KOPT-K1 (cell line): Measurements from ENCODE around the gene PODXL2.

Experiments used
- H3K27ac ChIP-seq: fragments of 200-600 bp; sonication (generic); 2 replicates; pipeline ENCODE4 v1.5.1; 2016; ENCODE audit warnings: antibody characterized with exemption, mild to moderate bottlenecking, low read depth, low read length; ENCODE audit not compliant: poor library complexity, severe bottlenecking
- H3K36me3 ChIP-seq: fragments of 200-600 bp; sonication (generic); 2 replicates; pipeline ENCODE4 v1.5.1; 2017; ENCODE audit warnings: antibody characterized with exemption, mild to moderate bottlenecking, low read length, moderate library complexity; ENCODE audit not compliant: insufficient read depth
- H3K9me3 ChIP-seq: fragments of 200-600 bp; sonication (generic); 2 replicates; pipeline ENCODE4 v1.5.1; 2017; ENCODE audit warnings: antibody characterized with exemption, low read length, mild to moderate bottlenecking; ENCODE audit not compliant: insufficient read depth, poor library complexity, severe bottlenecking

PODXL2 gene

GRCh38 chr3:127689266-127689860, 60.4 kb downstream of the PODXL2 start:
- Histone ChIP-seq H3K36me3 (no peaks in the 10 kb centered on the region), H3K27ac (no peak overlapping the region), H3K9me3 (no peaks in the 10 kb centered on the region)

GRCh38 chr3:127690106-127690505, 61.1 kb downstream of the PODXL2 start:
- Histone ChIP-seq H3K9me3 (no peaks in the 10 kb centered on the region), H3K27ac (no peak overlapping the region), H3K36me3 (no peaks in the 10 kb centered on the region)

- Histone ChIP-seq H3K9me3 (no peaks in the 10 kb centered on the region), H3K36me3 (no peaks in the 10 kb centered on the region), H3K27ac (no peak overlapping the region)
Measured at GRCh38 chr3:127690823-127691452, 62.0 kb downstream of the PODXL2 start.

- Histone ChIP-seq H3K36me3 (no peaks in the 10 kb centered on the region), H3K27ac (no peak overlapping the region), H3K9me3 (no peaks in the 10 kb centered on the region)
Measured at GRCh38 chr3:127691489-127691888, 62.5 kb downstream of the PODXL2 start.

- H3K36me3 ChIP-seq, result no peaks in the 10 kb centered on the region
- no peak overlapping the region for H3K27ac ChIP-seq
- H3K9me3 ChIP-seq, result no peaks in the 10 kb centered on the region
Measured at GRCh38 chr3:127691974-127692373, 63.0 kb downstream of the PODXL2 start.

GRCh38 chr3:127692501-127693335, 63.7 kb downstream of the PODXL2 start:
- no peak overlapping the region for H3K27ac ChIP-seq
- no peaks in the 10 kb centered on the region for H3K36me3 ChIP-seq

GRCh38 chr3:127693336-127693843, 64.4 kb downstream of the PODXL2 start:
- H3K9me3 ChIP-seq, result no peaks in the 10 kb centered on the region
- H3K36me3 ChIP-seq, result no peaks in the 10 kb centered on the region
- H3K27ac ChIP-seq, result no peak overlapping the region

More at GRCh38 chr3:127692501-127693335, 63.7 kb downstream of the PODXL2 start:
- no peaks in the 10 kb centered on the region for H3K9me3 ChIP-seq

GRCh38 chr3:127694467-127695215, 65.7 kb downstream of the PODXL2 start:
- no peaks in the 10 kb centered on the region for H3K9me3 ChIP-seq
- H3K36me3 ChIP-seq, result no peaks in the 10 kb centered on the region
- no peak overlapping the region for H3K27ac ChIP-seq

GRCh38 chr3:127697551-127698240, 68.7 kb downstream of the PODXL2 start:
- Histone ChIP-seq H3K9me3 (no peaks in the 10 kb centered on the region), H3K36me3 (no peaks in the 10 kb centered on the region), H3K27ac (no peak overlapping the region)

- Histone ChIP-seq H3K27ac (no peak overlapping the region), H3K9me3 (peaks cover 4% of the 10 kb centered on the region)
Measured at GRCh38 chr3:127698286-127698685, 69.3 kb downstream of the PODXL2 start.

GRCh38 chr3:127698691-127699415, 69.9 kb downstream of the PODXL2 start:
- Histone ChIP-seq H3K27ac (no peak overlapping the region), H3K36me3 (no peaks in the 10 kb centered on the region)

More at GRCh38 chr3:127698286-127698685, 69.3 kb downstream of the PODXL2 start:
- no peaks in the 10 kb centered on the region for H3K36me3 ChIP-seq

GRCh38 chr3:127699416-127700300, 70.7 kb downstream of the PODXL2 start:
- H3K27ac ChIP-seq, result no peak overlapping the region

More at GRCh38 chr3:127698691-127699415, 69.9 kb downstream of the PODXL2 start:
- H3K9me3 ChIP-seq, result peaks cover 10% of the 10 kb centered on the region

GRCh38 chr3:127700406-127700805, 71.4 kb downstream of the PODXL2 start:
- no peak overlapping the region for H3K27ac ChIP-seq
- peaks cover 11% of the 10 kb centered on the region for H3K9me3 ChIP-seq
- no peaks in the 10 kb centered on the region for H3K36me3 ChIP-seq

More at GRCh38 chr3:127699416-127700300, 70.7 kb downstream of the PODXL2 start:
- Histone ChIP-seq H3K36me3 (no peaks in the 10 kb centered on the region), H3K9me3 (peaks cover 11% of the 10 kb centered on the region)
